Esophagus squamous epithelium (tissue), 5 donors: ENCODE data around the gene SLC46A3. TPM values are rescaled to one million over a fixed set of nuclear protein-coding genes. Genes with fewer than 3 reads are reported as not detected.

Source experiments
- DNase-seq: peaks from one replicate; lab custom pipeline; 2025; lab: John Stamatoyannopoulos, UW
- H3K27ac ChIP-seq, 4 donors: fragments of 200-600 bp; sonication (generic); one replicate each; pipeline ENCODE4 v1.5.1; 2016 to 2019; ENCODE audit warnings: mild to moderate bottlenecking in 1 of 4
- H3K27me3 ChIP-seq, 4 donors: fragments of 200-600 bp; sonication (generic); 1 replicate in 3 of 4; 2 replicates in 1 of 4; pipeline versions ENCODE4 v1.5.1 to v1.6.0; 2017 to 2021; ENCODE audit warnings: antibody characterized with exemption in 1 of 4
- H3K36me3 ChIP-seq, 3 donors: fragments of 200-600 bp; sonication (generic); one replicate each; pipeline ENCODE4 v1.5.1; 2016 to 2019
- H3K4me1 ChIP-seq, 3 donors: fragments of 200-600 bp; sonication (generic); one replicate each; pipeline ENCODE4 v1.5.1; 2017 to 2019
- H3K4me3 ChIP-seq, 4 donors: fragments of 200-600 bp; sonication (generic); 1 replicate in 3 of 4; 2 replicates in 1 of 4; pipeline ENCODE4 v1.5.1; 2016 to 2019; ENCODE audit warnings: mild to moderate bottlenecking in 2 of 4, moderate library complexity in 1 of 4
- H3K9me3 ChIP-seq, 3 donors: fragments of 200-600 bp; sonication (generic); one replicate each; pipeline ENCODE4 v1.5.1; 2016 to 2019
- CTCF ChIP-seq, 6 experiments: fragments of 450-650 bp in 4 of 6; fragments of 200-600 bp in 2 of 6; sonication (generic) in 2 of 6; IDR thresholded peaks; one replicate each; pipeline ENCODE4 v1.5.1; 2016 to 2019; ENCODE audit warnings: antibody characterized with exemption in 6 of 6, mild to moderate bottlenecking in 4 of 6, moderate library complexity in 4 of 6
- POLR2A ChIP-seq, 4 donors: fragments of 450-650 bp; IDR thresholded peaks; one replicate each; pipeline ENCODE4 v1.6.1; 2017; ENCODE audit warnings: antibody characterized with exemption in 4 of 4, mild to moderate bottlenecking in 4 of 4, moderate library complexity in 3 of 4
- WGBS, 2 donors: methylation state at CpG; one replicate each; pipeline ENCODE4 v1.1.5; 2018; 5-methylcytosine and 5-hydroxymethylcytosine counted together
- intact Hi-C: fragments of 100-400 bp; cut with DNase I; formaldehyde crosslinking; loops from one replicate; pipeline ENCODE4 v1.15.0; 2022
- total RNA-seq, 4 donors: library from RNA; depleted of rRNA; stranded (reverse); fragments of >200 nt; gene quantifications; one replicate each; pipeline ENCODE4 v1.1.0, GENCODE V29; 2016
- donor health status: DM: yes; HTN: yes; CAD: no.

The SLC46A3 gene
- total RNA-seq, 4 donors from 2014 or later = 0.99 to 8.0 (median 3.1) TPM

GRCh38 chr13:28725046-28725610 lies 6.4 kb upstream of the SLC46A3 start:
- intact Hi-C loops = no loop called here
- H3K36me3 ChIP-seq = no peaks in the 10 kb centered on the region
- H3K9me3 ChIP-seq = no peaks in the 10 kb centered on the region
- no peak overlapping the region for H3K4me3 ChIP-seq
- TF ChIP-seq CTCF (IDR thresholded peaks at IDR 0.05) (no peak), POLR2A (IDR thresholded peaks at IDR 0.05) (no peak)
- no peak for DNase-seq
- H3K27ac ChIP-seq = no peak overlapping the region
- H3K27me3 ChIP-seq = peaks cover 0 to 16% (median 0%) of the 10 kb centered on the region in 4 donors
- no peaks in the 10 kb centered on the region for H3K4me1 ChIP-seq
- 66 to 77% methylated on average over 3 of the region's 3 CpGs for WGBS, 2 donors

- no peak for DNase-seq
- intact Hi-C loops = no loop called here
- Histone ChIP-seq H3K4me1 (peaks cover 0 to 8% (median 0%) of the 10 kb centered on the region in 3 donors), H3K9me3 (no peaks in the 10 kb centered on the region), H3K36me3 (no peaks in the 10 kb centered on the region), H3K27ac (no peak overlapping the region), H3K27me3 (peaks cover 0 to 11% (median 0%) of the 10 kb centered on the region in 4 donors), H3K4me3 (no peak overlapping the region)
- TF ChIP-seq CTCF (IDR thresholded peaks at IDR 0.05) = no peak
- no peak for TF ChIP-seq POLR2A (IDR thresholded peaks at IDR 0.05)
- WGBS, 2 donors = 96% methylated on average over 11 to 22 of the region's 22 CpGs
Measured at GRCh38 chr13:28723806-28724205, 5.0 kb upstream of the SLC46A3 start.

- no peak for DNase-seq
- intact Hi-C loops = no loop called here
- no peaks in the 10 kb centered on the region for H3K9me3 ChIP-seq
- H3K27ac ChIP-seq = peak overlapping the region; percentile 73 to 96 (median 88)
- 36 to 41% methylated on average over 15 of the region's 15 CpGs for WGBS, 2 donors
- H3K4me1 ChIP-seq = peaks cover 13 to 36% (median 15%) of the 10 kb centered on the region in 3 donors
- no peaks in the 10 kb centered on the region for H3K36me3 ChIP-seq
- peak overlapping the region; percentile 61 to 78 (median 70) for H3K4me3 ChIP-seq
- no peaks in the 10 kb centered on the region for H3K27me3 ChIP-seq
- TF ChIP-seq CTCF (IDR thresholded peaks at IDR 0.05) = no peak
- TF ChIP-seq POLR2A (IDR thresholded peaks at IDR 0.05) = no peak
Measured at GRCh38 chr13:28719227-28720055, 671 bp upstream of the SLC46A3 start.

GRCh38 chr13:28718196-28718542 lies 601 bp downstream of the SLC46A3 start:
- Histone ChIP-seq H3K27ac (peak overlapping the region; percentile 85 to 96 (median 92)), H3K4me3 (peak overlapping the region; percentile 61 to 78 (median 70)), H3K9me3 (no peaks in the 10 kb centered on the region), H3K36me3 (no peaks in the 10 kb centered on the region), H3K4me1 (peaks cover 13 to 36% (median 15%) of the 10 kb centered on the region in 3 donors), H3K27me3 (no peaks in the 10 kb centered on the region)
- DNase-seq = no peak
- TF ChIP-seq POLR2A (IDR thresholded peaks at IDR 0.05) (no peak), CTCF (IDR thresholded peaks at IDR 0.05) (no peak)
- WGBS, 2 donors = 3 to 8% methylated on average over 5 to 8 of the region's 10 CpGs
- intact Hi-C loops = no loop called here

- no peak for DNase-seq
- TF ChIP-seq CTCF (IDR thresholded peaks at IDR 0.05) (no peak), POLR2A (IDR thresholded peaks at IDR 0.05) (no peak)
- H3K4me3 ChIP-seq = no peak overlapping the region
- H3K27me3 ChIP-seq = no peaks in the 10 kb centered on the region
- H3K9me3 ChIP-seq = no peaks in the 10 kb centered on the region
- H3K27ac ChIP-seq = peak overlapping the region in 2 of 4 donors; percentile 29 to 44
- 56 to 69% methylated on average over 3 of the region's 3 CpGs for WGBS, 2 donors
- intact Hi-C loops = no loop called here
- peaks cover 13 to 36% (median 15%) of the 10 kb centered on the region in 3 donors for H3K4me1 ChIP-seq
- no peaks in the 10 kb centered on the region for H3K36me3 ChIP-seq
Measured at GRCh38 chr13:28717170-28717569, 1.6 kb downstream of the SLC46A3 start.
